Fibroblast of lung (primary cell): ENCODE measurements around the gene PNPLA8. TPM values are rescaled to one million over a fixed set of nuclear protein-coding genes. Genes with fewer than 3 reads are reported as not detected.

Experiments used
- DNase-seq, 2 donors: peaks; one replicate each; pipeline versions ENCODE4 v3.0.0 to v3.0.0-alpha.2; 2010; ENCODE audit warnings: low read depth in 2 of 2
- H2AFZ ChIP-seq: 2 replicates; pipeline ENCODE4 v1.5.1; 2012; ENCODE audit warnings: low read length, control low read depth, inconsistent platforms
- H3K27ac ChIP-seq: 2 replicates; pipeline ENCODE4 v1.5.1; 2011; ENCODE audit warnings: low read length, control low read depth; ENCODE audit not compliant: insufficient read depth
- H3K27me3 ChIP-seq: 2 replicates; pipeline ENCODE4 v1.5.1; 2011; ENCODE audit warnings: mild to moderate bottlenecking, low read length; ENCODE audit not compliant: control insufficient read depth, insufficient read depth
- H3K36me3 ChIP-seq: 2 replicates; pipeline ENCODE4 v1.5.1; 2011; ENCODE audit warnings: low read length; ENCODE audit not compliant: control insufficient read depth, insufficient read depth
- H3K4me1 ChIP-seq: 2 replicates; pipeline ENCODE4 v1.5.1; 2011; ENCODE audit warnings: low read length; ENCODE audit not compliant: control insufficient read depth, insufficient read depth; ENCODE audit errors: extremely low read depth
- H3K4me2 ChIP-seq: 2 replicates; pipeline ENCODE4 v1.5.1; 2011; ENCODE audit warnings: low read length, control low read depth; ENCODE audit not compliant: insufficient read depth; ENCODE audit errors: extremely low read depth
- H3K4me3 ChIP-seq, 4 experiments: fragments of 200-600 bp in 1 of 4; sonication (generic) in 1 of 4; replicated peaks in 1 of 4; 2 replicates each; pipeline ENCODE4 v1.5.1; 2011 to 2016; ENCODE audit warnings: low read length in 4 of 4, low read depth in 3 of 4, mild to moderate bottlenecking in 3 of 4, control low read depth in 2 of 4, inconsistent platforms in 1 of 4, mixed read lengths in 1 of 4; ENCODE audit not compliant: insufficient read depth in 1 of 4; ENCODE audit errors: control extremely low read depth in 1 of 4
- H3K79me2 ChIP-seq: 2 replicates; pipeline ENCODE4 v1.5.1; 2012; ENCODE audit warnings: mild to moderate bottlenecking, low read length, inconsistent platforms; ENCODE audit not compliant: control insufficient read depth, insufficient read depth
- H3K9ac ChIP-seq: 2 replicates; pipeline ENCODE4 v1.5.1; 2011; ENCODE audit warnings: mild to moderate bottlenecking, low read length, control low read depth; ENCODE audit not compliant: insufficient read depth
- H3K9me3 ChIP-seq: 2 replicates; pipeline ENCODE4 v1.5.1; 2012; ENCODE audit warnings: low read depth, low read length; ENCODE audit not compliant: control insufficient read depth, insufficient read depth
- H4K20me1 ChIP-seq: 2 replicates; pipeline ENCODE4 v1.5.1; 2011; ENCODE audit warnings: low read length; ENCODE audit not compliant: control insufficient read depth, insufficient read depth; ENCODE audit errors: extremely low read depth
- CTCF ChIP-seq, 2 donors: IDR thresholded peaks in 1 of 2; conservative IDR thresholded peaks in 1 of 2; 1 replicate in 1 of 2; 2 replicates in 1 of 2; pipeline ENCODE4 v1.5.1; 2011 to 2012; ENCODE audit warnings: low read length in 2 of 2, control low read depth in 1 of 2, inconsistent platforms in 1 of 2, low read depth in 1 of 2, mild to moderate bottlenecking in 1 of 2
- EZH2 ChIP-seq: IDR thresholded peaks from 2 replicates; pipeline ENCODE4 v1.5.1; 2012; ENCODE audit warnings: low read length, control low read depth, mild to moderate bottlenecking; ENCODE audit errors: missing control alignments
- polyA plus RNA-seq, 2 donors: library from polyadenylated mRNA; depleted of rRNA in 1 of 2; stranded (reverse) in 1 of 2; unstranded in 1 of 2; fragments of >200 nt; gene quantifications; 2 replicates each; pipeline ENCODE4 v1.2.1, GENCODE V29; 2011 to 2012; ENCODE audit warnings: missing spikeins in 1 of 2
- total RNA-seq: library from RNA; depleted of rRNA; stranded (reverse); fragments of >200 nt; gene quantifications from 2 replicates; pipeline ENCODE4 v1.2.1, GENCODE V29; 2014

Gene PNPLA8
- total and polyA plus RNA-seq, 2 donors (not counting 1 experiment from before 2014, with no cell fraction given), result 27.9 to 36.7 TPM

DNA sequence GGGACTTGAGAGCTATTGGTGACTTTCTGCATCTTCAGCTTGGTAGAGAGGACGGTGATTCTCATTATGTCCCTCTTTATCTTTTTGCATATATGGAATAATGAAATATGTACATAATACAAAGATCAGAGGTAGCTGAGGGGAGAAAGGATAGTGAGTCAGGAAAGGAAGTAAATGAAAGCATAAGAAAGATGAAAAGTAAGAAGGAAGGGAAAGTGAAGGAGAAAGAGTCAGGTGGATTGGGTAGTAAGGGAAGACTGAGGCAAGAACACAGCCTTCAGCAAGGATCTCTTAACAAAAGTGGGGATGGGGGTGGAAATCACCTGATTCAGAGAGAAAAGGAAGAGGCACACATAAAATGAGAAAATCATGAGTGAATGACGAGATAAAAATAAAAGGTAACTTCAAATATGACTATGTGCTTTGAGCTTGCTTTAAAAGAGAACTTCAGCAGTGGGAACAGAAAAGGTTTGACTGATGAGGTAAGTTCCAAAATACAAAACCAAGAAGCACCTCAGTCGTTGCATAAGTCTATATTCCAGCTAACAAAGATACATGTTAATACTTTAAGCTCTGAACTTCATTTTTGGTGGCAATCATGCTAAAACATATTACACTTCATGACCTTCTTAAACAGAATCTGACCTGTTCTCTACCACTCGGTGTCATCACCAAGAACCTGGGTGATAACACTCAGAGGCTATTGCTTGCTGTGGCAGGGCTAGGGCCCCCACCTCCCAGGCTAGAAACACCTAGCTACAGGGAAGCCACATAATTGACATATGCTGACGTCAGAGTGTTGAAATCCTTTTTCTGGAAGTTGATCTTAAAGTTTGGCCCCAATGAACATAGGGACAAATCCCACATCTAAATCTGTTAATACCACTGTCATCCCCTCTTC lies 102.6 kb downstream of the PNPLA8 start:
- H3K27me3 ChIP-seq, result no peaks in the 10 kb centered on the region
- no peak overlapping the region for H3K4me2 ChIP-seq
- no peak for DNase-seq
- no peaks in the 10 kb centered on the region for H3K79me2 ChIP-seq
- H3K36me3 ChIP-seq, result no peaks in the 10 kb centered on the region
- H3K4me3 ChIP-seq, result no peak overlapping the region
- no peaks in the 10 kb centered on the region for H3K9me3 ChIP-seq
- no peaks in the 10 kb centered on the region for H4K20me1 ChIP-seq
- no peak overlapping the region for H2AFZ ChIP-seq
- no peak overlapping the region for H3K9ac ChIP-seq
- TF ChIP-seq CTCF (conservative IDR thresholded peaks at IDR 0.05 in 1 of 2, IDR thresholded peaks at IDR 0.05 in 1 of 2; ENCODE audit: low read depth in 1 of 2, low read length in 2 of 2) (no peak), EZH2 (no peak)
- H3K4me1 ChIP-seq, result no peaks in the 10 kb centered on the region
- no peak overlapping the region for H3K27ac ChIP-seq

DNA sequence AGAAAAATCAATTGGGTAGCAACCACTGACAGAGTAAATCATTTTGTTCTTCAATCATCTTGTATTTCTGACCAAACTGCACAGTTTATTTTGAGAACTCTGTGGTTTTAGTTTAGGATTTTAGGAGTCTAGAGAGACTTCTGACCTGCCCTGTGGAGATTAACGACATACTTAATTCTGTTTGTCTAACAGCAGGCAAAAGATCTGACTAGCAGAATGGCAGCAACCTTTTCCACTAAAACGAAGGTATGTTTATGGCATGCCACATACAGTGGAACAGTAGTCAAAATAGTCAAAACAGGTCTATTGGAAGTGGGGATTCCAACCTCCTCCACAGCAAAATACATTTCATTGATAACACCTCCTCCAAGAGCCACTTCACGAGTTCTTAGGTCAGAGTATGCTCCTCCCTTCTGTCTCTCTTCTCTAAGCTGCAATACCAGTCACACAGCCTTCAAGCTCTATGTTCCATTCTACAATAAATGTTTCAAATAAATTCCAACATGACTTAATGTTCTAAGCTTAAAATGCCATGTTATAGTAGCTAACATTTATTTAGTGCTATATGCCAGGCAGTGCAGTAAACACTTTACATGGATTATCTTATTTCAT lies 104.1 kb downstream of the PNPLA8 start:
- no peaks in the 10 kb centered on the region for H4K20me1 ChIP-seq
- no peak overlapping the region for H3K4me3 ChIP-seq
- H3K4me2 ChIP-seq, result no peak overlapping the region
- TF ChIP-seq CTCF (conservative IDR thresholded peaks at IDR 0.05 in 1 of 2, IDR thresholded peaks at IDR 0.05 in 1 of 2; ENCODE audit: low read depth in 1 of 2, low read length in 2 of 2) (no peak), EZH2 (no peak)
- no peak for DNase-seq
- no peaks in the 10 kb centered on the region for H3K36me3 ChIP-seq
- H3K79me2 ChIP-seq, result no peaks in the 10 kb centered on the region
- no peaks in the 10 kb centered on the region for H3K4me1 ChIP-seq
- H3K9ac ChIP-seq, result no peak overlapping the region
- no peaks in the 10 kb centered on the region for H3K27me3 ChIP-seq
- H3K27ac ChIP-seq, result no peak overlapping the region
- no peaks in the 10 kb centered on the region for H3K9me3 ChIP-seq
- no peak overlapping the region for H2AFZ ChIP-seq

Other genes starting within 250 kb of the PNPLA8 start
- 2.1 and 3.1 TPM in 2 replicates for gene NRCAM, start 69.7 kb downstream of the PNPLA8 start, total RNA-seq
- gene NRCAM, start 69.7 kb downstream of the PNPLA8 start, polyA plus RNA-seq, result 1.2 and 2.2 TPM in 2 replicates
- gene THAP5, start 43.6 kb upstream of the PNPLA8 start, total RNA-seq, result 23.4 and 24.1 TPM in 2 replicates
- 11.9 and 18.4 TPM in 2 replicates for gene THAP5, start 43.6 kb upstream of the PNPLA8 start, polyA plus RNA-seq
- gene DNAJB9, start 43.7 kb upstream of the PNPLA8 start, total RNA-seq, result 52.4 and 56.8 TPM in 2 replicates
- 6.7 and 8.3 TPM in 2 replicates for gene DNAJB9, start 43.7 kb upstream of the PNPLA8 start, polyA plus RNA-seq